HG02798 (cell line): ENCODE results near the gene PTPRN2.
"Not testable (repeated sequence)": the region's sequence is repeated elsewhere in the genome, so short reads cannot be mapped to it uniquely, and the experiment has no call there.

Experiments used
- ATAC-seq: cut with Tn5 transposase; IDR thresholded peaks from one replicate; pipeline ENCODE4 v1.9.1; 2021; ENCODE audit warnings: mild to moderate bottlenecking; ENCODE audit not compliant: unreplicated experiment, poor library complexity

The PTPRN2 gene

DNA sequence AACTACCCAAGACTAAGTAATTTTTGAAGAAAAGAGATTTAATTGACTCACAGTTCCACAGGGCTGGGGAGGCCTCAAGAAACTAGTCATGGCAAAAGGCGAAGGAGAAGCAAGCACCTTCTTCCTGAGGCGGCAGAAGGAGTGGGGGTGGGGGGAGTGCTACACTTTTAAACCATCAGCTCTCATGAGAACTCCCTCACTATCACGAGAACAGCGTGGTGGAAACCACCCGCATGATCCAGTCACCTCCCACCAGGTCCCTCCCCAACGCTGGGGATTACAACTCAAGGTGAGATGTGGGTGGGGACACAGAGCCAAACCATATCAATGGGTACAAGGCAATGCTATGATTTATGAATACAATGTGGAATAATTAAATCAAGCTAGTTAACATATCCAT lies 241.9 kb downstream of the PTPRN2 start:
- no peak for ATAC-seq

DNA sequence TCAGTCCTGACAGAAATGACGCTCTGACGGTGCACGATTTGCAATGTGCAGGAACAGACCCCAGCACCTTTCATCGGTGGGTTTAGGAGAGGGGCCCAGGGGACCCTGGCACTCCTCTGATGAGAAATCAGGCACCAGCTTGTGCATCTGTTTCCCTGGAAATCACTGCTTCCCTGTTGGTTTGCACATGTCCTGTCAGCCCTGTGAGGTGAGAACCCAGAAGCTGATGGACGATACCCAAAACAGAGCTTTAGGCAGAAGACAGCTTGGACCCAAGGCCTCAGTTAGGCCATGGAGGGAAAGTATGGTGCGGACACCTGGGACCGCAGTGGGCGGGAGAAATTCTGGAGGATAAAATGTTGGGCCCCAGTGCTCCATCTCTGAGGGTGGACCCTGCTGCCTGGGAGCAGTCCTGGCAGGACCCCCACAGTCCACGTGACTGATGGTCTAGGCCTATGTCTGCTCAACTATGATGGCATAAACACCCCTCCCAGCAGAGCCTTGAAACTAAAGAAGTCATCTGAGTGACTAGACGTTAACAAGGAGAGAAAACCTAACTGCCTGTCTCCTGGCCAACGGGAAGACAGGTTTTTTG lies 242.8 kb downstream of the PTPRN2 start:
- ATAC-seq: no peak

DNA sequence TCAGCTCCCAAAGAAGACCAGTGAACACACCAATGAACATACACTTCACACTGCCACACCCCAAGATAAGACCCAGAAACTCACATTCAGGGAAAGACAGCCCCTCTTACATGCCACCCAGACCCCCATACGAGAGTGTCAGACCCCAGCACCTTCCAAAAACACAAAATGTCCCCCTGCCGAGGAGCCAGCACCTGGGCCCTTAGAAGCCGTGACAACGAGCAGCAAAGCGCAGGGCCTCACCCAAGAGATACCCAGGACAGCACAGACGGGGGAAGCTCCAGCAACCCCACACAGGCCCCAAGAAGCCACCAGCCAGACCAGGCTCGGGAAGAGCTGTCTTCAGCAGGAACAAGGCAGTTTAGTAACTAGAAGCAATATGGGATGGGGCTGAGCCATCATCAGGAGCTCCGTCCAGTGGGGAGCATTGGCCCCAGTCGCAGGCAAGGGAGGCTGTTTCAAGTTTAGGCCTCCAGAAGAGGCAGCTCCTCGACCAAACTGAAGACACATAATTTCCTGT lies 243.6 kb downstream of the PTPRN2 start:
- ATAC-seq: no peak

DNA sequence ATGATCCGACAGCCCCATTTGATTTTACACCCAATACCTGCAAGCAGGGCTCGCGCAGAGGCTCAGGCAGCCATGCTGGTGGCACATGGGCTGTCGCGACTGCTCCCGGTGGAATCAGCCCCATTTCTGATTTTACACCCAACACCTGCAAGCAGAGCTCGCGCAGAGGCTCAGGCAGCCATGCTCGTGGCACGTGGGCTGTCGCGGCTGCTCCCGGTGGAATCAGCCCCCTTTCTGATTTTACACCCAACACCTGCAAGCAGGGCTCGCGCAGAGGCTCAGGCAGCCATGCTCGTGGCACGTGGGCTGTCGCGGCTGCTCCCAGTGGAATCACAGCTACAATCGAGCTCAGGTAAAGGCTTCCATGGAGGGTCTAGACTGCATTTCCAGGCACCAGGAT lies 244.1 kb downstream of the PTPRN2 start:
- no peak for ATAC-seq

DNA sequence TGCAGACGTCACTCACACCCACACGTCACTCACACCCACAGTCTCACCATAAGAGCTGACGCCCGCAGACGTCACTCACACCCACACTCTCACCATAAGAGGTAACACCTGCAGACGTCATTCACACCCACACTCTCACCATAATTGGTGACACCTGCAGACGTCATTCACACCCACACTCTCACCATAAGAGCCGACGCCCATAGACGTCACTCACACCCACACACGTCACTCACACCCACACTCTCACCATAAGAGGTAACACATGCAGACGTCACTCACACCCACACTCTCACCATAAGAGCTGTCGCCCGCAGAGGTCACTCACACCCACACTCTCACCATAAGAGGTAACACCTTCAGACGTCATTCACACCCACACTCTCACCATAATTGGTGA lies 246.5 kb downstream of the PTPRN2 start:
- not testable (repeated sequence) for ATAC-seq

DNA sequence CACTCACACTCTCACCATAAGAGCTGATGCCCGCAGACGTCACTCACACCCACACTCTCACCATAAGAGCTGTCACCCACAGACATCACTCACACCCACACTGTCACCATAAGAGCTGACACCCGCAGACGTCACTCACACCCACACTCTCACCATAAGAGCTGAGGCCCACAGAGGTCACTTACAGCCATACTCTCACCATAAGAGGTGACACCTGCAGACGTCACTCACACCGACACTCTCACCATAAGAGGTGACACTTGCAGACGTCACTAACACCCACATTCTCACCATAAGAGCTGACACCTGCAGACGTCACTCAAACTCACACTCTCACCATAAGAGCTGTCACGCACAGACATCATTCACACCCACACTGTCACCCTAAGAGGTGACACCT lies 250.7 kb downstream of the PTPRN2 start:
- ATAC-seq: not testable (repeated sequence)

DNA sequence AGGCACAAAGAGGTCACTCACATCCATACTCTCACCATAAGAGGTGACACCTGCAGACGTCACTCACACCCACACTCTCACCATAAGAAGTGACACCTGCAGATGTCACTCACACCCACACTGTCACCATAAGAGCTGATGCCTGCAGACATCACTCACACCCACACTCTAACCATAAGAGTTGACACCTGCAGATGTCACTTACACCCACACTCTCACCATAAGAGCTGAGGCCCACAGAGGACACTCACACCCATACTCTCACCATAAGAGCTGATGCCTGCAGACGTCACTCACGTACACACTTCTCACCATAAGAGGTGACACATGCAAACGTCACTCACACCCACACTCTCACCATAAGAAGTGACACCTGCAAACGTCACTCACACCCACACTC lies 255.1 kb downstream of the PTPRN2 start:
- ATAC-seq: not testable (repeated sequence)

DNA sequence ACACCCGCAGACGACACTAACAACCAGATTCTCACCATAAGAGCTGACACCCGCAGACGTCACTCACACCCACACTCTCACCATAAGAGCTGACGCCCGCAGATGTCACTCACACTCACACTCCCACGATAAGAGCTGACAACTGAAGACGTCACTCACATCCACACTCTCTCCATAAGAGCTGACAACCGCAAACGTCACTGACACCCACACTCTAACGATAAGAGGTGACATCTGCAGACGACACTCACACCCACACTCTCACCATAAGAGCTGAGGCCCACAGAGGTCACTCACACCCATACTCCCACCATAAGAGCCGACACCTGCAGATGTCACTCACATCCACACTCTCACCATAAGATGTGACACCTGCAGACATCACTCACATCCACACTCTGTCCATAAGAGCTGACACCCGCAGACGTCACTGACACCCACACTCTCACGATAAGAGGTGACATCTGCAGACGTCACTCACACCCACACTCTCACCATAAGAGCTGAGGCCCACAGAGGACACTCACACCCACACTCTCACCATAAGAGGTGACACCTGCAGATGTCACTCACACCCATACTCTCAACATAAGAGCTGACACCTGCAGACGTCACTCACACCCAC lies 255.7 kb downstream of the PTPRN2 start:
- not testable (repeated sequence) for ATAC-seq

DNA sequence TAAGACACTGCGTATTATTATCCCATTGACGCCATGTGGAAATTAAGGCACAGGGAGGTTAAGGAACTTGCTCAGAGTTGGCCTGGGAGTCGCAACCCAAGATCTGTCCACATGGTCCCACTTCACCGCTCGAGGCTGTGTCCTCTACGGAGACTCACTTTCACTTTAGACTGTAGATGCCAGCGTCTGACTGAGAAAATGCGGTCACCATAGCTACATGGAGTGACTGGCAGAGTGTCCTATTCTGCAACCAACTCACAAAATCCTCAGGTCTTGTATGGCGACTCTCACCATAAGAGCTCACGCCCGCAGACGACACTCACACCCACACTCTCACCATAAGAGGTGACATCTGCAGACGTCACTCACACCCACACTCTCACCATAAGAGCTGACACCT lies 257.9 kb downstream of the PTPRN2 start:
- no peak for ATAC-seq

DNA sequence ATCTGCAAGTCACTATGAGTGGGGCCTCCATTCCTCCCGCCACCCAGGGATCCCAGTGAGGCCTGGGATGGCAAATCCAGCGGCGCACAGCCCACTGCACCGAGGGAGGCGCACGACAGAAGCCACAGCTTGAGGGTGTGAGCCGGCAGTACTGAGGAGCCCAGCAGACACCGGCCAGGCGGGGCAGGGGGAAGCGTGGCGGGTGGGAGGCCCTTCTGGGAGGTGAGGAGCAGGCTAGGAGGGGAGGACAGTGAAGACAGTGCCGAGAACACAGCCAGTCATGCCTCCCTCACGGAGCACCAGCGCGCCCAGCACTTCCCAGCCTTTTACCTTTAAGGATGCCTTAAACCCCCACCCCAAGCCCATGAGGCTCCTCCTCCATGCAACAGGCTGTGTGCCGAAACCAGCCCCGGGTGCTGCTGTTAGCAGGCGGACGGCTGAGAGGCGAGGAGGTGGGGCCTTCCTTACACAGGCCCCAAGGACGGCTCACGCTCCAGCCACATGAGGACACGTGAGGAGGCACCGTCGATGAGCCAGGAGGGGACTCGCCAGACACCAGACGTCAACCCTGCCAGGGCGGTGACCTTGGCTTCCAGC lies 258.5 kb downstream of the PTPRN2 start:
- ATAC-seq: no peak

DNA sequence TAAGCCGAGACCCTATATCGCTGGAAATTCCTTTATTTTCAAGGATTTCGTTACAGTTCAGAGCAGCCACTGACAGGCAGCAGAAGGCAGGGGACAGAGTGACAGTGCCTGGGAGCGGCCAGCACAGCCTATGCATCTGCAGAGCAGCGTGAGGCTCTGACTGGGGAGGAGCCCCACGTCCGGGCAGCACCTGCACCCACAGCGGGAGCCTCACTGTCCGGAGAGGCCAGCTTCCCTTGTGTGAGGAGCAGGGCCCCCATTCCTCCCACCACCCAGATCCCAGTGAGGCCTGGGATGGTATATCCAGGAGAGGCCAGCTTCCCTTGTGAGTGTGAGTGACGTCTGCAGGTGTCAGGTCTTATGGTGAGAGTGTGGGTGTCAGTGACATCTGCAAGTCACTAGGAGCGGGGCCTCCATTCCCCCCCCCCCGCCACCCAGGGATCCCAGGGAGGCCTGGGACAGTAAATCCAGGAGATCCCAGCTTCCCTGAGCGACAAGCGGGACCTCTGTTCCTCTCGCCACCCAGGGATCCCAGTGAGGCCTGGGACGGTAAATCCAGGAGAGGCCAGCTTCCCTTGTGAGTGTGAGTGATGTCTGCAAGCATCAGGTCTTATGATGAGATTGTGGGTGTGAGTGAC lies 259.1 kb downstream of the PTPRN2 start:
- no peak for ATAC-seq

DNA sequence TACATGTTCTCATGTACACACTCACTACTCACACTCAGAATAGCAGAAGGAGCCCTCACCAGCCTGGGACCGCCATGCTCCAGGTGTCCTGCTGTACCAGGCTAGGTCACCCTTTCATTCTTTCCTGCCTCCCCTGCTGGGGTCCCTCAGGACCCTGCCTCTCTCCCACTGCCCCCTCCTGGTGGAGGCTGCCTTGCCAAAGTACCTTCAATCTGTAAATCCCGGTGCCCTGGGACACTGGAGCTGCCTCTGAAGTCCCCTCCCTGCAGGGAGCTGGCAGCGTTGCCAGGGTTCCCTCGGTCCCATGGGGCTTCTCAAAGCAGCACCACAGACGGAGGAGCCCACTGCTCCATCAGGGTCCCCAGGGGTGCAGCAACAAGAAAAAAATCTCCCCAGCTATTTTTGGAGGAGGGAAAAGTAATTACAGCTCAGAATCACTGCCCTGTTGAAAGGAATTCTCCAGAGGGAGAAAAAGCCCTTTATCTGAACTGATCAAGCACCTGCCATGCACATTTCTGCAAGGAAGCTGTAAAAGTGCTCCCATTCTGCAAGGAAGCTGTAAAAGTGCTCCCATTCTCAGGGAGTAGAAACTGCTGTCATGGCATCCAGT lies 259.9 kb downstream of the PTPRN2 start:
- no peak for ATAC-seq

DNA sequence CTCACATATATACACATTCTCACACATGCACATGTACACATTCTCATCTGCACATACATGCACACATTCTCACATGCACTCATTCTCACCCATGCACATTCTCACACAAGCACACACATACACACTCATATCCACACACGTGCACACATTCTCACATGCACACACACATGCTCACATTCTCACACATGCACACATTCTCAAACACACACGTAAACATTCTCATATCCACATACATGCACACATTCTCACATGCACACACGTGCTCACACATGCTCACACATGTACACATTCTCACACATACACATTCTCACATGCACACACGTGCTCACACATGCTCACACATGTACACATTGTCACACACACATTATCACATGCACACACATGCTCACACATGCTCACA lies 260.6 kb downstream of the PTPRN2 start:
- no peak for ATAC-seq

DNA sequence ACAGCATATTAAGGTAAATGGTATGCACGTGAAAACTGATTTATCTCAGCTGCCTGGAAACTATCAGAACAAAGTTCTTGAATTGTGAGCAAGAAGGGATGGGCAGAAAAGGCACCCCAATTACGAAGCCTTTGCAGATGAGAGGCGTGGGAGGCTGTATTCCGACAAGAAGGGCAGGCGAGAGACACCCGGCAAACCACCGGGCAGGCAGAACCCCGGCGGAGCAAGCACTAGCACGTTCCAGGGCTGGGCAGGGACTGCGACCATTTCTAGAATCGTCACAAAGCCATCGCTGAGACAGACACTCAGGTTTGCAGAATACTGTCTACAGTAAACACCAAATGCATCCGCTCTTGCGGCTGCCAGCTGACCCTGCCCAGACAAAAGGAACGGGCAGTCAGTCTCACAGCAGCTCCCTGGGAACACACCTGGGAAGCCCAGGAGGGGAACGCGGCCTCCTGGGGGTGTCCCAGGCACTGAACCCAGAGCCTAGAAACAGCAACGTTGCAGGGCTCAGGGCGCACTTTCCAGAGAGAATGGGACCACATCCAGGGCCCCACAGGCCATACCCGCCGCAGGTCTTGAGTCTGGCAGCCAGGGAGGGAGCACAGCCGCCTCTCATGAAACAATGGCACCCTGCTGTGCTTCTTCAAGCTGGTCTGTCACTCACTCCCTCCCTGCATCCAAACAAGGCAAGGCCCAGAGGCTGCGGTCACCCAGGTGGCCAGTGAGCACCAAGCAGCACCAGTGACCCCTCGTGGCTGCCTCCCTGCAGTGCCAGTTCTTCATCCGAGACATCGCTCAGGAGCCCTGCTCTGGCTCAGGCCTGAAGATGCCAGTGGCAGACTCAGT lies 261.9 kb downstream of the PTPRN2 start:
- no peak for ATAC-seq

DNA sequence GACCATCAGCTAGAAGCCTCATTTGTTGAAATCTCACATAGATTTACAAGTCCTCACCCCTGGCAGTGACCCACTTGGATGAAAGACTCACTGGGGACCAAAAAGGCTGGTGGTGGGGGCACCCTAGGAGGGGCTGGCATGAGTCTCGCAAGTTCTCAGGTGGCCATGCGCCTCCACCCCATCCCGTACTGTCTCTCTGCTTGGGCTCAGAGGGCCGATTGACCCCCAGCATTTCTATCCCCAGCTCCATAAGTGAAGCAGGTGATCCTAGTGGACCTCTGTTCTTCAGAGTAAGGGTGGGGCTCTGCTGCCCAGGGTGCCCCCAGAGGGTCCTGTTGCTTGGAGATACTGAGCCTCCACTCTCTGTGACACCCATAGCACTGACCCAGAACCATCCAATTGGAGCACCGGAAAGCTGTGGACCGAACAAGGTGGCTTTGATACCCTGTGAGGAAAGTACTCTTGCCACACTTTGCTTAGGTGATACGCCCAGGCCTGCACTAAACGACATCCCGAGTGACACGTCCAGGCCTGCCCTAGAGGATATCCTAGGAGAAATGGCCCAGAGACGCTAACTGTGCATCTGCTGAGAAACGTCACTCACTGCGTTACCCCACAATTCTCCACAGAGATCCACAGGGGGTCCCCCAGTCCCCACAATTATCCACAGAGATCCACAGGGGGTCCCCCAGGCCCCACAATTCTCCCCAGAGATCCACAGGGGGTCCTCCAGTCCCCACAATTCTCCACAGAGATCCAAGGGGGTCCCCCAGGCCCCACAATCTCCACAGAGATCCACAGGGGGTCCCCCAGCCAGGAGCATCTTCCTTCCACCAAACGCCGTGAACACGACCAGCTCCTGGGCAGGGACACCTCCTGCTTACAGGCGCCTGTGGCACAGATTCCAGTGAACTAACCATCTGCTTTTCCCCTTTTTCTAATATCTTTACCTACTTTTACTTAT lies 262.9 kb downstream of the PTPRN2 start:
- no peak for ATAC-seq

DNA sequence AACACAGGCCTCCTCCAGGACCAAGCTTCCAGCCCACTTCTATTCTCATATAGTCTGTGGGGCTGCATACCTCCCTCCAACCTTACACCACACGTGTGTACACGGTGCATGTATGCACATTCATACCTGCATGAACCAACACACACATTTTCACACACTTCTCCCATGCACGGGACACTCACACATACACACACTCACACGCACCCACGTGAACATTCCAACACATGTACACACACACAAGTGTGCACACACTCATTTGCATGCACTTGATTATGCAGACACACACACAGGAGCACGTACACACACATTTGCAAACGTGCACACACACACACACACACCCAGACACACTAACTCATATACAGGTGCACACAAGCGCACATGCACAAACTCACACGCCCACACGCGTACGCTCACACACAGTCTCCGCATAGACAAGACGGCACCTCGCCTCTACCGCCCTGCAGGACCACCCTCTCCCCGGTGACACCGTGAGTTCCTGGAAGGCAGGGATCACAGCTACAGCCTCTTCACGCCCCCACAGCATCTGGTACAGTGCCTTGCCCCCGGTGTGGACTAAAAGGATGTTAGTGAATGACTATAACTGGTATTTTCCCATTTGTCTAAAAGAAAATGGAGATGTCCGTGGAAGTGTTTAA lies 263.8 kb downstream of the PTPRN2 start:
- no peak for ATAC-seq

DNA sequence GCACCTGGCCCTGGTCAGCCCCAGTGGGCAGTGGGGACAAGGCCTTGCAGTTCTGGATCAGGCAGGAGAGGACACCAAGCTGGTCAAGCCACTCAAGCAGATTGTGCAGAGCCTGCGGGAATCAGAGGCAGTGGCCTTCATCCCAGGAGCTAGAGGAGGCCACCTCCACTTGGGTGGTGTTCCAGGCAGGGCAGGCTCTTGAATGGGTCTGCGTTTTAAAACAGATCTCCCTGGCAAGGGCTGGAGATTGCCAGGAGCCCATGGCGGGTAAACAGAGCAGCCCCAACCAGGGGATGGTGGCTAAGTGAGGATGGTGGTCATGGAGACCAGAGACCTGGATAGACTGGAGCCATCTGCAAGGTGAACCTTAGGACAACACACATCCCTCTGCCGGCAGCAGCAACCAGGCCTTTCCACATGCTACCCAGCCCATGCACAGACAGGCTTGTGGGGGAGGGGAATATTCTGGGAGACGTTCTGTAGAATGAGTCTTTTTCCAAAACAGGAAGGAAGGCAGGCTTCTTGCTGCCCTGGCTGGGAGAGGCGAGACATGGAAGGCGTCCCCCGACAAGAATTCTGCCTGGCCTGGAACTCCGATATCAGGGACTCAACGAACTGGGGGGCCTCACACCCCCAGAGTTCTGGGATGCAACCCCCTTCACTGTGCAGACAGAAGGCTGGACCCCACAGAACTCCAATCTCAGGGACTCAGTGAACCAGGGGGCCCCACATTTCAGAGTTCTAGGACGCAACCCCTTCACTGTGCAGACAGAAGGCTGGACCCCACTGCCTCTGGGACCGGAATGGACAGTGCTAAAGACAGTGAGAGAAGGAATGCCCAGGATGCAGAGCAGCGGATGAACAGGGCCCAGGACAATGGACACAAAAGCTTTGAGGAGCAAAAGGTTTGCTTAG lies 264.8 kb downstream of the PTPRN2 start:
- no peak for ATAC-seq
